HL-60/S4 treated with phorbol 12-myristate 13-acetate at 8.2 ng/mL for 4 days and 3 days (cell line): ENCODE results near the gene SMOC1.
"Not testable (repeated sequence)": the region's sequence is repeated elsewhere in the genome, so short reads cannot be mapped to it uniquely, and the experiment has no call there.

Experiments used
- in situ Hi-C: fragments of 300-500 bp; cut with MboI; formaldehyde crosslinking; loops from 2 replicates; pipeline ENCODE4 v1.15.0; 2022; ENCODE audit warnings: low sequenced_read_pairs

SMOC1 gene

GRCh38 chr14:69896080-69896479, 16.9 kb downstream of the SMOC1 start:
- in situ Hi-C loops = no loop called here

DNA sequence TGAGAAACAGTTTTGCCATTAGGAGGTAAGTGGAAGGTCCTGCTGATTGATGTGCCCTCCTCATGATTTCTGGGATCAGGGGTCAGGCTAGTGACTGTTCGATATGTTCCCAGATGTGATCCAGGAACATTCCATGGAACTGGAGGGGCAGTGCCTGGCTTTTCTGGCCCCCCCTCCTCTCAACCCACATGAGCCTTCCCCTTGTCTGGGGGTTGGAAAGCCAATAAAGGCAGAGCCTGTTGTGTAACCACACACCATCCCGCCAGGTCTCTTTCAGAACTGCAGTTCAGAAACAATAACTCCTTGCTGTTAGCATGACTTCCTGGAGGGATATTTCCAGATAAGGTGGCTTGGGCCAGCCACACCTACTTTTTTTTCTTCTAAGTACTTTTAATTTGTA, 17.8 kb downstream of the SMOC1 start:
- in situ Hi-C loops = no loop called here

- in situ Hi-C loops = no loop called here
These were observed 21.4 kb downstream of the SMOC1 start for GRCh38 chr14:69900603-69901002.

GRCh38 chr14:69901113-69901951, 22.1 kb downstream of the SMOC1 start:
- in situ Hi-C loops = no loop called here

DNA sequence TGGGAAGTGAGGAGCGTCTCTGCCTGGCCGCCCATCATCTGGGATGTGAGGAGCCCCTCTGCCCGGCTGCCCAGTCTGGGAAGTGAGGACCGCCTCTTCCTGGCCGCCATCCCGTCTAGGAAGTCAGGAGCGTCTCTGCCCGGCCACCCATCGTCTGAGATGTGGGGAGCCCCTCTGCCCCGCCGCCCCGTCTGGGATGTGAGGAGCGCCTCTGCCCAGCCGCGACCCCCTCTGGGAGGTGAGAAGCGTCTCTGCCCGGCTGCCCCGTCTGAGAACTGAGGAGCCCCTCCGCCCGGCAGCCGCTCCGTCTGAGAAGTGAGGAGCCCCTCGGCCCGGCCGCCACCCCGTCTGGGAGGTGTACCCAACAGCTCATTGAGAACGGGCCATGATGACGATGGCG, 23.8 kb downstream of the SMOC1 start:
- in situ Hi-C loops = not testable (repeated sequence)

DNA sequence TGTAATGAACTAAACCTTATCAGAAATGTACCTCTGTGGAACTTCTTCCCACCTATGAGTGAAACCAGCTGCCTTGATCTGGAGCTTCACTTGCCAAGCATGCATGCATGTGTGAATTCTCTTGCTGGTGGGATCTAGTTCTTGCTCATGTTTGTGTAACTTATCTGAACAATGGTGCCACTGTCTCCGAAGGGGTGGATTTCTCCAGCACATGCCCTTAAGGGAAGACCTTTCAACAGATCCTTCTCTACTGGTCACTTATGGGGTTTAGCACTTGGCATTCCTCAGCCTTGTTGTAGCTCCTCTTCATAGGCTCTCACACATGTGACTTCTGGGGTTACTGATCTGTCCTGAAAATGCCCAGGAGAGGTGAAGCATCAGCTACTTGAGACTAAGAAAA, 25.0 kb downstream of the SMOC1 start:
- in situ Hi-C loops = no loop called here

GRCh38 chr14:69906201-69906600, 27.0 kb downstream of the SMOC1 start:
- in situ Hi-C loops = no loop called here

DNA sequence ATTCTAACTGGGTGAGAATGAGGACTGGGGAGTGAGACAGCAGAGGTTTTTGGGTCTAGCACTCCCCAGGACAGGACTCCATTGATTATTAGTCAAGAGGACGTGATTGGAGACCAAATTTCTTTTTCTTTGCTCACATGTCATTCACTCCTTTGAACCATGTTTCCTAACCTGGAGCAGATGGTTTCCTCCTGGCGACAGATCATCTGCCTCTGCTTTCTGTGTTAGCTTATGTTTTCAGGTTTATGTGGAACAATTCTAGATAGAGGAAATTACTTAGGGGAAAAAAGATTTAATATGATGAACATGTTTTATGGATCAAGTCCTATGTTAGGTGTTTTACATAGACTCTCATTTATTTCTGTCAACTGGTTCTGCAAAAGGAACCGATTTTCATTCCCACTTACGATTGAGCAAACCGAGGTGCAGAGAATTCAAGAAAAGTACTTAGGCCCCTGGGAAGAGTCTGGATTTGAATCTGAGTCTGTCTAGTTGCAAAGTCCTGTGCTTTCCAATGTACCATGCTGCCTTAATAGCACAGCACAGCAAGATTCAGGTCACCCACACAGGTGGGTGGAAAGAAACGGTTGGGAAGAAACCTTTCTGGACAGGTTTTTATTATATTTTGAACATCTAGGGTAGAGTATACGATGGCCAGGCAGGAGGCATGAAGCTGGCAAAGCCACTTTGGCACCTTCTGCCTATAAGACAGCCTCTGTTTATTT, 30.8 kb downstream of the SMOC1 start:
- in situ Hi-C loops = no loop called here

DNA sequence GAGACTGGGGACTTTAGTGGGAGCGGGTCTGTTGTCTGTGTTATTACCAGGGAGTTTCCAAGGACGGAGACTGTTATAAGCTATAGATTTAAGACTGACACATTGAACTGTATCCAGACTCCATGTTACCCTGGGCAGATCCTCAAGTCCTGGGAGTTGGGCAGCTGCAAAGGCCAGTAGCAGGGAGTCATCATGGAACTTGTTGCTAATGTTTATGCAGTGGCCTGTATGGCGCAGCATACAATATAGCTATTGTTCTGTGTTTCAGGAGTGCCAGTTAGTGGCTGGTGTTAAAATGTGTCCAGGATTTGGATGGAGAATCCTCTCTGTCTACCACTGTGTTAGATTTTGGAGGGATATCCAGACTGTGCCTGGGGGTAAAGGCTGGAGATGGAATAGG, 31.7 kb downstream of the SMOC1 start:
- in situ Hi-C loops = no loop called here

DNA sequence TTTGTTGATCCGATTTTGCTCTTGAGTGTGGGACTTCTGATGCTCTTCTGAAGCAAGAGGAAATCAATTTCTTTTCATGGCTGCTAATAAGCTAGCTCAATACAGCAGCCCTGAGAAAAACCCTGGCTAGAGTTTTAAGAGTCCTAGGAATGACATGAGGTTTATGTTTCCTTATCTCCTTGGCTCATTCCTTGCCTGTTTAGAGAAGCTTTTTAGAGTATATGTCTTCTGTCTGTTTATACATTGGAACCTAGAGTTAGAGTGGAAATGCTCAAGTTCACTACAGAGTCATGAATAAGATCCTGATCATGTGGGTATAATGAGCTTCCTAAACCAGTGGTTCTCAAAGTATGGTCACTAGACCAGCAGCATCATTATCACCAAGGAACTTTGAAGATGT, 34.5 kb downstream of the SMOC1 start:
- in situ Hi-C loops = no loop called here

DNA sequence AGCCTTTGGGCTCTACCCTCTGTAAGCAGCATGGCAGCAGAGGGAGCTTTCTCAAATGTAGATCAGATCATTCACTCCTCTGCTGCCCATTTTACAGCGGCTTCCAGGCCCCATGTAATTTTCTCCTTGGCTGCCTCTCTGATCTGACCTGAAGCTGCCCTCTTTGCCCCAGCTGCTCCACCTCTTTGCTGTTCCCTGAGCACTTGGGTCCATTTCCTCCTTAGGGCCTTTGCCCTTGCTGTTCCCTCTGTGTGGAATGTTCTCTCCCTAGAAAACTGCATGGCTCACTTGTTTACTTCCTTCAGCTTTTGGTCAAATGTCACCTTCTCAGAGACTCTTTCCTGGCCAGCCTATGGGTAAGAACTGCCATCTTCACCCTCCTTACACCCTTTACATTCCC, 37.2 kb downstream of the SMOC1 start:
- in situ Hi-C loops = no loop called here

- in situ Hi-C loops = no loop called here
These were observed 38.1 kb downstream of the SMOC1 start for GRCh38 chr14:69917287-69917686.

- in situ Hi-C loops = no loop called here
These were observed 40.6 kb downstream of the SMOC1 start for GRCh38 chr14:69919815-69920214.

- in situ Hi-C loops = no loop called here
These were observed 41.8 kb downstream of the SMOC1 start for GRCh38 chr14:69921052-69921451.

DNA sequence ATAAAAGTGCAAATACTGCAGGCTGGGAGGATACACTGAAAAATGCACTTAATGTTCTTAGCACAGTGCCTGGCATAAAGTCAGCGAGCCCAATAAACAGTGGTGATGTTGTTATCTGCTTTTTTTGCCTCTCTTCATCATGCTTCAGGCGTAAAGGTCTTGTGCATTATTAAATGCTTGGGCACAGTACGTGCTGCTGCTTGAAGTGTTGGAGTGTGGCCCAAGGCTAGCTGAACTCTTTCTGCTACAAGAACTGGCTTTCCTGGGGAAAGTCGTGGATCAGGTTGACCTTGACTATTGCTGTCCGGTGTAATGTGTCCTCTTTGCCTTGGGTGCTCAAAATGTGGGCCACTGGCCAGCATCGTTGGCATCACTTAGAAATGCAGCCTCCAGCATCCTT, 43.0 kb downstream of the SMOC1 start:
- in situ Hi-C loops = no loop called here

- in situ Hi-C loops = no loop called here
These were observed 45.0 kb downstream of the SMOC1 start for GRCh38 chr14:69924201-69924600.

DNA sequence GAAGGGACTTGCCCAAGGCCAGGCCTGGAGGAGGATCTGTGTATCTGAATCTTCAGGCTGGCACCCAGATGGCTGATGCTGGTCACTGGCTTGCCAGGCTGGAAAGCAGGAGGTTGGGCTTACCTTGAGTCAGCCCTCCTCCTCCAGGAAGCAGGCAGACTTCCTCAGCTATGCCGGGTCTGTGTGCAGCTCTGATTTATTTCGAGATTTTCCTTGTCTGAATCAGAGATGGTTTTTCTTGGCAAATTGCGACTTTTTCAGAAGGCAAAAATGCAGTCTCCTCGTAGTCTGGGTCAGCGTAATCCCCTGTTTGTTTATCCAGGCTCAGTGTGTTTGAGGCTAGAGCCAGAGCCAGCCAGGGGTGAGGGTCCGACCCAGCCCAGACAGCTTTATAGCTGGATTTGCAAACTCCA, 48.9 kb downstream of the SMOC1 start:
- in situ Hi-C loops = no loop called here

DNA sequence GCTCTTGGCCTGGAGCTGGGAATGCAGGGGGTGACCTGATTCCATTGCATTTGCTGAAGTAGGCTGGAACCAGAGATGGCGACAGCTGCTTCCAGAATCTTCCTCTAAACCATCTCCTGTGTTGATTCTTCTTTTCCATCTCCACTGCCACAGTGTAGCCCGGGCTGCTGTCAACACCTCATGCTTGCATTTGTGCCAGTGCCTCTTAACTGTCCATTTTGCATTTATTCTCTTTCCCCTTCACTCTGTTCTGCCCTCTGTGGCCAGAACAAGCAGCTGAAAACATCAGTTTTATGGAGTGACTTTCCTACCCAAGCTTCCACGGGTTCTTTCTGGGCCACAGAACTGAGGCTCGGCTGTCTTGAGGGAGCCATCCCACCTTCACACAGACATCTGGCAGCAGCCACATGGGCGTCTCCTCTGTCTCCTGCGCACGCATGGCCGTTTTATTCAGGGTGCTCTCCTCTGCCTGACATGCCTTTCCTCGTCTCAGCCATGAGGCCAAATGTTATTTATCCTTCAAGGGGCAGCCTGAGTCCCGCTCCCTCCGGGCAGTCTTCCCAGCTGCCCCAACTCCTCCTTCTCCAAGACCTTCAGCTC, 51.7 kb downstream of the SMOC1 start:
- in situ Hi-C loops = no loop called here

- in situ Hi-C loops = no loop called here
These were observed 52.7 kb downstream of the SMOC1 start for GRCh38 chr14:69931960-69932359.

DNA sequence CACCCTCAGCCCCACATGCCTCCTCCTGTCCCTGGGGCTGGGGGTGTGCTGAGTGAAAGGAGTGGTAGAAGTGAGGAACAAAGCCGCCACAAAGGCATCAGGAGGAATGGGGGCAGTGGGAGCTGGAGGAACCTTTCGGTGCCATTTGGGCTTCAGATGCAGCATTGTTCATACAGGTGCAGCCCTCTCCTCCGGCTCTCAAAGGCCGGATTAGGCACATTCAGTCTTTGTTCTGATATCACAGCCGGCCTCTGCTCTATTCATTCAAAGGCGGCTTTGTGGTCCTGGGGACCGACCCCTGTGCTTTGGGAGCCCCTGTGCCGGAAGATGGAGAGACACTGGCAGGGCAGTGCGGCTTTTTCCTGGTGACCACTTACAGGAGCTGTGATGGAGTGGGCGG, 53.2 kb downstream of the SMOC1 start:
- in situ Hi-C loops = no loop called here

DNA sequence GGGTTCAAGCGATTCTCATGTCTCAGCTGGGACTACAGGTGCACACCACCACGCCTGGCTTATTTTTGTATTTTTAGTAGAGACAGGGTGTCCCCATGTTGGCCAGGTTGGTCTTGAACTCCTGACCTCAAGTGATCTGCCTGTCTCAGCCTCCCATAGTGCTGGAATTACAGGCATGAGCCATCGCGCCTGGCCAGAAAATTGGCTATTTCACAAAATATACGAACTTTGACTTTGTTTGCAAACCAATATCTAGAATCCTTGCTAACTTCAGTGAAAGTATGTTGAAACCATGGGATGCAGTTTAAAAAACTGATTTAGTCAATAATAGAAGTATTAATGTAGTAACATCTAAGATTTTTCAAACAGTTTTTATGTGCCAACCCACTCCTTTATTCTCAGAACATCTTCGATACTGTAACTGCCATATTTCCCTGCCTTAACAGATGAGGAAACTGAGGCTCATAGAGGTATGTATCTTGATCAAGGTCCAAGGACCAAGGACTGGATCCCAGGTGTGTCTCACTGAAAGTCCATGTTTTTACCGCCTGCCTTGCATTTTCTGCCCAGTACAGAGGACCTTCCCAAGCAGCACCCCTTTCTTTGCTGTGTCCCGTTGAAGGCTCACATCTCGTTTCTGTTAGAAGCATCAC, 54.5 kb downstream of the SMOC1 start:
- in situ Hi-C loops = no loop called here
